Esophagus squamous epithelium (tissue), 5 donors: ENCODE results near the gene RAMACL. TPM values are rescaled to one million over a fixed set of nuclear protein-coding genes. Genes with fewer than 3 reads are reported as not detected.

ENCODE experiments used
- DNase-seq: peaks from one replicate; lab custom pipeline; 2025; lab: John Stamatoyannopoulos, UW
- H3K27ac ChIP-seq, 4 donors: fragments of 200-600 bp; sonication (generic); one replicate each; pipeline ENCODE4 v1.5.1; 2016 to 2019; ENCODE audit warnings: mild to moderate bottlenecking in 1 of 4
- H3K27me3 ChIP-seq, 4 donors: fragments of 200-600 bp; sonication (generic); 1 replicate in 3 of 4; 2 replicates in 1 of 4; pipeline versions ENCODE4 v1.5.1 to v1.6.0; 2017 to 2021; ENCODE audit warnings: antibody characterized with exemption in 1 of 4
- H3K36me3 ChIP-seq, 3 donors: fragments of 200-600 bp; sonication (generic); one replicate each; pipeline ENCODE4 v1.5.1; 2016 to 2019
- H3K4me1 ChIP-seq, 3 donors: fragments of 200-600 bp; sonication (generic); one replicate each; pipeline ENCODE4 v1.5.1; 2017 to 2019
- H3K4me3 ChIP-seq, 4 donors: fragments of 200-600 bp; sonication (generic); 1 replicate in 3 of 4; 2 replicates in 1 of 4; pipeline ENCODE4 v1.5.1; 2016 to 2019; ENCODE audit warnings: mild to moderate bottlenecking in 2 of 4, moderate library complexity in 1 of 4
- H3K9me3 ChIP-seq, 3 donors: fragments of 200-600 bp; sonication (generic); one replicate each; pipeline ENCODE4 v1.5.1; 2016 to 2019
- CTCF ChIP-seq, 6 experiments: fragments of 450-650 bp in 4 of 6; fragments of 200-600 bp in 2 of 6; sonication (generic) in 2 of 6; IDR thresholded peaks; one replicate each; pipeline ENCODE4 v1.5.1; 2016 to 2019; ENCODE audit warnings: antibody characterized with exemption in 6 of 6, mild to moderate bottlenecking in 4 of 6, moderate library complexity in 4 of 6
- POLR2A ChIP-seq, 4 donors: fragments of 450-650 bp; IDR thresholded peaks; one replicate each; pipeline ENCODE4 v1.6.1; 2017; ENCODE audit warnings: antibody characterized with exemption in 4 of 4, mild to moderate bottlenecking in 4 of 4, moderate library complexity in 3 of 4
- WGBS, 2 donors: methylation state at CpG; one replicate each; pipeline ENCODE4 v1.1.5; 2018; 5-methylcytosine and 5-hydroxymethylcytosine counted together
- intact Hi-C: fragments of 100-400 bp; cut with DNase I; formaldehyde crosslinking; loops from one replicate; pipeline ENCODE4 v1.15.0; 2022
- total RNA-seq, 4 donors: library from RNA; depleted of rRNA; stranded (reverse); fragments of >200 nt; gene quantifications; one replicate each; pipeline ENCODE4 v1.1.0, GENCODE V29; 2016
- donor health status: DM: yes; HTN: yes; CAD: no.

RAMACL gene
- total RNA-seq, 4 donors from 2014 or later = 0.99 to 2.7 (median 1.3) TPM

DNA sequence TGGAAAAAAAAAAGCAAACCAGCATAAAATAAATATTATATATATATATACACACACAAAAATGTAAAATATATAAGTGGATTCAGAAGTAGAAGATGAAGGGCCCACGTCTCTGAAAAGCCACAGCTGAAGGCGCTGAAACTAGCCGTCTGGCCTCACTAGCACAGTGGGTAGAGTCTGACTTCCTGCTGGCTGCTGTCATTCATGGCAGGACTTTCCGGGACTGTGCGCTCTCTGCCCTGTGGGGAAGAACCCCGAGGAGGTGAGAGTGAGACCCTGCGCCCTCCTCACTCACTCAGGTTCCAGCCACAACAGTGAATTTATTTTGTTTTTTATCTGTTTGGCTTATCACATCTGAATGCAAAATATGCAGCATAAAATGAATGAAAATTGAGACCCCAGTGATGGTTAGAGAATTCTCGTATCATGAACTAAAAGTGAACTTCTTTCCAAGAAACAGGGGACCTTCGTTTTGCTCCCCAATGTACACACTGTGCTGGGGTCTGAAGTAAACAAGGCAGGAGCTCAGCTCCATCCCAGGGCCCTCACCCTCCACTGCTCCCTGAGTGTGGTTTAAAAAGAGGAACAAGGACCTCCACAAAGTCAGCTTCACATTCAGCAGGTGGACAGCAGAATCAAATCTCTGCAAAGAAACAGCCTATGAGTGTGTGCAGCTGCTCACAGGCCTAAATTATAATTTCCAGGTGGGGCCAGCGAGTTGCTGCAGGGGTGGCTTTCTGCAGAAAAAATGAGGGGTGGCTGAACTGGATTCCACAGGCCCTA lies 1.3 kb upstream of the RAMACL start:
- WGBS, 2 donors = 62 to 74% methylated on average over 10 of the region's 10 CpGs

DNA sequence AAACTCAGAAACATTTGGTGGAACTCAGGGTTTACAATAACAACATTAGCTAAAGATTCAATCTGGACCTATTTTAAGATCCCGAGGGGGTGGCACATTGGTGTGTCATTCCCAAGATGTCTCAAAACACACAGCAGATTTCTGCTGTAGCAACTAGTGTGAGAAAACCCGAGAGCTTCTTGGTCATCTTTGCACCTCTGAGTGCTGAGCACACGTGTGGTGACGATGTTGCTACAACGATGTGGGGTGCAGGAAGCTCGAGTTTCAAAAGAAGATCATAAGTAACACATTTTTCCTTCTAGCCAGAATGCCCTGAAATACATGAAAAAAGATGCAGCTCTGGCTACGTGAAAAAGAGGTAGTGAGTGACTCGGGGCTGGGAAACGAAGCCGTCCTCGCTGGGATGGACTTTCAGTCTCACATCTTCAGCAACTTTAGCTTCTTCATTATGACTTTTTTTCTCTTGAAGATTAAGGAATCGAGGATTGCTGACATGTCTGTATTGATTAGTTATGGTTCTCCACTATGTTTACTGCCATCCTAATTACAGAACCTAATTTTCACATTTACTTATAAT lies 1.5 kb downstream of the RAMACL start:
- WGBS, 2 donors = 74 to 77% methylated on average over 11 to 12 of the region's 12 CpGs
- Histone ChIP-seq H3K4me1 (peaks cover 10 to 19% (median 18%) of the 10 kb centered on the region in 3 donors), H3K4me3 (no peak overlapping the region), H3K36me3 (no peaks in the 10 kb centered on the region), H3K27ac (peak overlapping the region in 2 of 4 donors; percentile 51 to 52), H3K27me3 (no peaks in the 10 kb centered on the region), H3K9me3 (no peaks in the 10 kb centered on the region)
- intact Hi-C loops = no loop called here
- TF ChIP-seq CTCF (IDR thresholded peaks at IDR 0.05) = no peak
- no peak for TF ChIP-seq POLR2A (IDR thresholded peaks at IDR 0.05)
- no peak for DNase-seq

More for the DNA sequence above, 1.3 kb upstream of the RAMACL start:
- TF ChIP-seq CTCF (IDR thresholded peaks at IDR 0.05) = no peak
- TF ChIP-seq POLR2A (IDR thresholded peaks at IDR 0.05) = no peak
- H3K9me3 ChIP-seq = no peaks in the 10 kb centered on the region
- H3K27ac ChIP-seq = peak overlapping the region in 2 of 4 donors; percentile 10 to 21
- DNase-seq = no peak
- no peaks in the 10 kb centered on the region for H3K36me3 ChIP-seq
- H3K4me1 ChIP-seq = peaks cover 15 to 42% (median 19%) of the 10 kb centered on the region in 3 donors
- H3K27me3 ChIP-seq = no peaks in the 10 kb centered on the region
- H3K4me3 ChIP-seq = no peak overlapping the region
- intact Hi-C loops = no loop called here

- 77 to 90% methylated on average over 3 of the region's 3 CpGs for WGBS, 2 donors
- Histone ChIP-seq H3K4me1 (peaks cover 5 to 11% (median 10%) of the 10 kb centered on the region in 3 donors), H3K4me3 (no peak overlapping the region), H3K36me3 (no peaks in the 10 kb centered on the region), H3K27ac (peak overlapping the region in 3 of 4 donors; percentile 28 to 52 (median 51)), H3K9me3 (no peaks in the 10 kb centered on the region), H3K27me3 (no peaks in the 10 kb centered on the region)
- TF ChIP-seq POLR2A (IDR thresholded peaks at IDR 0.05) = no peak
- no peak for TF ChIP-seq CTCF (IDR thresholded peaks at IDR 0.05)
- DNase-seq = no peak
- intact Hi-C loops = no loop called here
Measured at GRCh38 chr6:166584155-166584554, 2.3 kb downstream of the RAMACL start.

- 80% methylated on average over 11 to 13 of the region's 15 CpGs for WGBS, 2 donors
- Histone ChIP-seq H3K36me3 (peaks cover 0 to 3% (median 0%) of the 10 kb centered on the region in 3 donors), H3K4me3 (no peak overlapping the region), H3K4me1 (peaks cover 0 to 3% (median 2%) of the 10 kb centered on the region in 3 donors), H3K9me3 (no peaks in the 10 kb centered on the region), H3K27ac (peak overlapping the region in 2 of 4 donors; percentile 51 to 52), H3K27me3 (no peaks in the 10 kb centered on the region)
- intact Hi-C loops = no loop called here
- TF ChIP-seq POLR2A (IDR thresholded peaks at IDR 0.05) (no peak), CTCF (IDR thresholded peaks at IDR 0.05) (no peak)
- DNase-seq = no peak
Measured at GRCh38 chr6:166583230-166583965, 3.1 kb downstream of the RAMACL start.
